DND-41 (cell line): ENCODE measurements around the gene FREM1.

Source experiments
- CTCF ChIP-seq: IDR thresholded peaks from 2 replicates; pipeline ENCODE4 v1.5.1; 2012; ENCODE audit warnings: borderline replicate concordance, low read length, moderate library complexity, mild to moderate bottlenecking; ENCODE audit not compliant: poor library complexity, severe bottlenecking; ENCODE audit errors: extremely low read depth
- EZH2 ChIP-seq: IDR thresholded peaks from 3 replicates; pipeline ENCODE4 v1.6.1; 2012; ENCODE audit warnings: borderline replicate concordance, low read depth, mild to moderate bottlenecking, moderate library complexity, low read length, inconsistent platforms; ENCODE audit not compliant: severe bottlenecking

DNA sequence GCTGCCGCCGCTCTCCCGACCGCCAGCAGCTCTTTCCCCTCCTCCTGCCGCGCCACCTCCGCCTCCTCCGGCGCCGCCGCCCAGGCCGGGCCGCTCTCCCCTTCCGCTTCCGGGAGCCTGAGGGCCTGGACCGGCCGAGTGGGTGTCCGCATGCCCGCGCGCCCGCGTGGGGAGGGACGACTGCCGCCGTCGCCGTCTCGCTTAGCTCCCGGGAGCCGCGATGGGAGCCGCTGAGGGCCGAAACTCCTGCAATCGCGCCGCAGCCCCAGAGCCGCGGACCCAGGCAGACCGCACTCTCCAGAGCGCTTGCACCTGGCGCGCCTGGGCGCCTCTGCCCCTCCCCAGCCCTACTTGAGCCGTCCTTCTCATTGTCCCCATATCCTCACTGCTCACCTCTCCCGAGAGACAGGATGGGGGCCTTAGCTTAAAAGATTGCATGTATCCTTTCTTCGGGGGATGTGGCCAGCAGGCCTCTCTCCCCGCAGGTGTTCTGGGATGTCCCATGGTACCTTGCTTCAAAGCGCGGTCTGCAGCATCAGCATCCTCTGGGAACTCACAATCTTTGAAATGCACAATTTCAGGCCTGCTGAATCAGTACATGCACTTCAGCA is 216.9 kb downstream of the FREM1 start, which contains the start of gene ZDHHC21:
- TF ChIP-seq CTCF = no peak
- no peak for TF ChIP-seq EZH2
